Caco-2 (cell line): ENCODE measurements around the gene IL1RAPL1. TPM values are rescaled to one million over a fixed set of nuclear protein-coding genes. Genes with fewer than 3 reads are reported as not detected.

ENCODE experiments used
- BruUV-seq: library from RNA; stranded (reverse); fragments of 400-500 nt; replicated peaks from 2 replicates; lab custom pipeline; 2021; lab: Mats Ljungman, UMichigan
- CTCF ChIA-PET: fragments of 300-600 bp; sonication (Branson Sonifier 250); formaldehyde crosslinking; loops from one replicate; lab custom pipeline; 2022; ENCODE audit warnings: antibody characterized with exemption; lab: Charles Lee
- POLR2A ChIA-PET: fragments of 300-600 bp; sonication (Branson Sonifier 250); formaldehyde crosslinking; loops from one replicate; lab custom pipeline; 2022; ENCODE audit warnings: antibody characterized with exemption; lab: Charles Lee
- DNase-seq, 2 experiments: peaks; one replicate each; pipeline versions ENCODE4 v3.0.0 to v3.0.0-alpha.2; 2020 to 2022
- H3K27me3 ChIP-seq: replicated peaks from 2 replicates; pipeline ENCODE4 v1.6.0; 2011; ENCODE audit warnings: low read length; ENCODE audit not compliant: control insufficient read depth, insufficient read depth
- H3K36me3 ChIP-seq: 2 replicates; pipeline ENCODE4 v1.5.1; 2011; ENCODE audit warnings: low read length; ENCODE audit not compliant: control insufficient read depth, insufficient read depth
- H3K4me1 ChIP-seq: fragments of 250-450 bp; sonication (Bioruptor Pico); 2 replicates; pipeline ENCODE4 v1.5.1; 2020; ENCODE audit warnings: mild to moderate bottlenecking
- H3K4me3 ChIP-seq: 2 replicates; pipeline ENCODE4 v1.5.1; 2011; ENCODE audit warnings: low read depth, mild to moderate bottlenecking, control low read depth, low read length
- H3K9me3 ChIP-seq: fragments of 250-450 bp; sonication (Bioruptor Pico); 2 replicates; pipeline ENCODE4 v1.5.1; 2020; ENCODE audit warnings: mild to moderate bottlenecking, moderate library complexity
- H3K27ac Mint-ChIP-seq: one replicate; pipeline ENCODE4 v1.8.0; 2022; ENCODE audit warnings: mixed read lengths; ENCODE audit not compliant: unreplicated experiment
- H3K27me3 Mint-ChIP-seq: one replicate; pipeline ENCODE4 v1.8.0; 2022; ENCODE audit warnings: mixed read lengths; ENCODE audit not compliant: insufficient read depth, unreplicated experiment
- H3K36me3 Mint-ChIP-seq: one replicate; pipeline ENCODE4 v1.8.0; 2022; ENCODE audit warnings: mild to moderate bottlenecking, mixed read lengths; ENCODE audit not compliant: insufficient read depth, unreplicated experiment
- H3K4me1 Mint-ChIP-seq: one replicate; pipeline ENCODE4 v1.8.0; 2022; ENCODE audit warnings: low read depth, mixed read lengths; ENCODE audit not compliant: unreplicated experiment
- H3K4me3 Mint-ChIP-seq: one replicate; pipeline ENCODE4 v1.8.0; 2022; ENCODE audit warnings: mild to moderate bottlenecking, moderate library complexity, mixed read lengths; ENCODE audit not compliant: unreplicated experiment
- H3K9me3 Mint-ChIP-seq: one replicate; pipeline ENCODE4 v1.8.0; 2022; ENCODE audit warnings: mixed read lengths; ENCODE audit not compliant: unreplicated experiment
- intact Hi-C: fragments of 100-400 bp; cut with micrococcal nuclease; formaldehyde crosslinking; loops from one replicate; pipeline ENCODE4 v1.10.0; 2022; ENCODE audit not compliant: unreplicated experiment
- total RNA-seq: library from RNA; stranded (reverse); gene quantifications from 2 replicates; pipeline ENCODE4 v1.2.3, GENCODE V29; 2022
- TF ChIP-seq, protein P1 (sequence below), 2 experiments: fragments of 200-600 bp in 1 of 2; IDR thresholded peaks; 1 replicate in 1 of 2; 2 replicates in 1 of 2; pipeline versions ENCODE4 v1.5.1 to v1.8.0; 2011 to 2022; ENCODE audit warnings: antibody characterized with exemption in 1 of 2, control low read depth in 1 of 2, inconsistent platforms in 1 of 2, low read depth in 1 of 2, low read length in 1 of 2, mild to moderate bottlenecking in 1 of 2, moderate library complexity in 1 of 2; ENCODE audit not compliant: insufficient read depth in 1 of 2, severe bottlenecking in 1 of 2, unreplicated experiment in 1 of 2

IL1RAPL1 gene
- total RNA-seq, 1 experiment from 2014 or later, result not detected

- Histone ChIP-seq H3K4me3 (no peak overlapping the region), H3K36me3 (no peaks in the 10 kb centered on the region), H3K4me1 (no peaks in the 10 kb centered on the region), H3K27me3 (no peaks in the 10 kb centered on the region), H3K9me3 (no peaks in the 10 kb centered on the region)
- no TSS peak for BruUV-seq
- CTCF ChIA-PET, result no interaction called here
- H3K4me3 Mint-ChIP-seq, result no peak overlapping the region
- intact Hi-C loops, result no loop called here
- no peaks in the 10 kb centered on the region for H3K36me3 Mint-ChIP-seq
- no peak for DNase-seq
- TF ChIP-seq, protein P1, sequence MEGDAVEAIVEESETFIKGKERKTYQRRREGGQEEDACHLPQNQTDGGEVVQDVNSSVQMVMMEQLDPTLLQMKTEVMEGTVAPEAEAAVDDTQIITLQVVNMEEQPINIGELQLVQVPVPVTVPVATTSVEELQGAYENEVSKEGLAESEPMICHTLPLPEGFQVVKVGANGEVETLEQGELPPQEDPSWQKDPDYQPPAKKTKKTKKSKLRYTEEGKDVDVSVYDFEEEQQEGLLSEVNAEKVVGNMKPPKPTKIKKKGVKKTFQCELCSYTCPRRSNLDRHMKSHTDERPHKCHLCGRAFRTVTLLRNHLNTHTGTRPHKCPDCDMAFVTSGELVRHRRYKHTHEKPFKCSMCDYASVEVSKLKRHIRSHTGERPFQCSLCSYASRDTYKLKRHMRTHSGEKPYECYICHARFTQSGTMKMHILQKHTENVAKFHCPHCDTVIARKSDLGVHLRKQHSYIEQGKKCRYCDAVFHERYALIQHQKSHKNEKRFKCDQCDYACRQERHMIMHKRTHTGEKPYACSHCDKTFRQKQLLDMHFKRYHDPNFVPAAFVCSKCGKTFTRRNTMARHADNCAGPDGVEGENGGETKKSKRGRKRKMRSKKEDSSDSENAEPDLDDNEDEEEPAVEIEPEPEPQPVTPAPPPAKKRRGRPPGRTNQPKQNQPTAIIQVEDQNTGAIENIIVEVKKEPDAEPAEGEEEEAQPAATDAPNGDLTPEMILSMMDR (IDR thresholded peaks at IDR 0.05; ENCODE audit: insufficient read depth in 1 of 2, low read depth in 1 of 2, low read length in 1 of 2, severe bottlenecking in 1 of 2, unreplicated experiment in 1 of 2), result no peak
- H3K9me3 Mint-ChIP-seq, result no peaks in the 10 kb centered on the region
- POLR2A ChIA-PET, result no interaction called here
- H3K4me1 Mint-ChIP-seq, result no peaks in the 10 kb centered on the region
- H3K27me3 Mint-ChIP-seq, result no peaks in the 10 kb centered on the region
- no peak overlapping the region for H3K27ac Mint-ChIP-seq
These were observed 425.6 kb downstream of the IL1RAPL1 start for GRCh38 chrX:29012867-29013266.

- peaks cover 3% of the 10 kb centered on the region for H3K27me3 Mint-ChIP-seq
- intact Hi-C loops, result no loop called here
- Histone ChIP-seq H3K27me3 (no peaks in the 10 kb centered on the region), H3K4me3 (no peak overlapping the region), H3K4me1 (no peaks in the 10 kb centered on the region), H3K36me3 (no peaks in the 10 kb centered on the region), H3K9me3 (no peaks in the 10 kb centered on the region)
- no peak overlapping the region for H3K4me3 Mint-ChIP-seq
- ChIA-PET CTCF (no interaction called here), POLR2A (no interaction called here)
- no TSS peak for BruUV-seq
- H3K4me1 Mint-ChIP-seq, result no peaks in the 10 kb centered on the region
- H3K9me3 Mint-ChIP-seq, result no peaks in the 10 kb centered on the region
- H3K27ac Mint-ChIP-seq, result no peak overlapping the region
- no peaks in the 10 kb centered on the region for H3K36me3 Mint-ChIP-seq
- TF ChIP-seq, protein P1 (IDR thresholded peaks at IDR 0.05; ENCODE audit: insufficient read depth in 1 of 2, low read depth in 1 of 2, low read length in 1 of 2, severe bottlenecking in 1 of 2, unreplicated experiment in 1 of 2), result no peak
- DNase-seq, result no peak
These were observed 436.0 kb downstream of the IL1RAPL1 start for GRCh38 chrX:29023207-29023606.

DNA sequence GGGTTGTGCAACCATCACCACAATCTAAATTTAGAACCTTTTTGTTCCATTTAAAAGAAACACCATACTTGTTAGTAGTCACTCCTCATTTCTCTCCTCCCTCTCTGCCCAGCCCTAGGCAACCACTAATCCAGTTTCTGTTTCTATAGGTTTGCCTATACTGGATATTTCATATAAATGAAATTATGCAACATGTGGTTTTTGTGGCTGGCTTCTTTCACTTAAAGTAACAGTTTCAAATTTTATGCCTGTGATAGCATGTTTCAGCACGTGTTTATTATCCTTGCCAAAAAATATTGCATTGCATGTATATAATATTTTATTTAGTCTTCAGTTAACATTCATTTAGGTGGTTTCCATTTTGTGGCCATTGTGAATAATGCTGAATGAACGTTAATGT, 437.6 kb downstream of the IL1RAPL1 start:
- Histone ChIP-seq H3K36me3 (no peaks in the 10 kb centered on the region), H3K27me3 (no peaks in the 10 kb centered on the region), H3K4me1 (no peaks in the 10 kb centered on the region), H3K4me3 (no peak overlapping the region), H3K9me3 (no peaks in the 10 kb centered on the region)
- TF ChIP-seq, protein P1 (IDR thresholded peaks at IDR 0.05; ENCODE audit: insufficient read depth in 1 of 2, low read depth in 1 of 2, low read length in 1 of 2, severe bottlenecking in 1 of 2, unreplicated experiment in 1 of 2), result no peak
- Mint-ChIP-seq H3K36me3 (no peaks in the 10 kb centered on the region), H3K4me1 (no peaks in the 10 kb centered on the region), H3K9me3 (no peaks in the 10 kb centered on the region), H3K27me3 (peaks cover 3% of the 10 kb centered on the region), H3K27ac (no peak overlapping the region), H3K4me3 (no peak overlapping the region)
- no peak for DNase-seq
- ChIA-PET POLR2A (no interaction called here), CTCF (no interaction called here)
- intact Hi-C loops, result no loop called here
- no TSS peak for BruUV-seq
